ENCODE data around the gene ELOB.
A peak's percentile ranks its signal among the peaks of the same experiment; 100 is the strongest.

The ELOB gene

DNA sequence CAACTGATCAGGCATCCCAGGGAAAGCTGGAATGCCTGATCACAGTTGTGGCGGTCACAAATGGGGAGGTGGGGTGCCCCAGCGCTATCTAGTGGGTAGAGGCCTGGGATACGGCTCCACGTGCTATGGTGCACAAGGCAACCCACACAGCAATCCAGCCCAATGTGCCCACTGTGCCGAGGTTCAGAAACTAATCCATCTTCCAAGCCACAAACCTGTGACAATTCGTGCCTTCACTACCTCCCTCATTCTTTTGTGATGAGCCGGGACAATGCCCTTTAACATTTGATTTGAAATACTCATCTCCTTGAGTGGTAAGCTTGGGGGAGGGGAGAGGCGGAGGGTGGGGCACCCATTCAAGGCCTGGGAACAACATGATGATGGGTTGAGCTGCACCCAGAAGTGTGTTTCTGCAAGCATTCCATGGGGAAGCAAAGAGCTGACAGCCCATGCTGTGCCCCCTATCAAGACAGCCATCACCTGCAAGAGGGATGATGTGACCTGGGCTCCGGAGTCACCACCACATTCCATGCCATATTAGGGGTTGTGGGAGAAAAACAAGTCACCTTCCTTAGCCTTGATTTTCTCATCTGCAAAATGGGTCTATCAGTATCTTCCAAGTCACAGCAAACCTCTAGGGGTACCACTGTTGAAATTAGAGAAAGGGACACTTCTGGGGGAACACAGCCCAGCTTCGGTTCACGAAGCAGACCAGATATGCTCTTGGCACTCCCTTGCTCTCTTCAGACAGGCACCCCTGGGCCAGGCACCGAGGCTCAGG, 3.7 kb downstream of the ELOB start:
- no peak overlapping the region for H3K27ac ChIP-seq
- peaks cover 74% of the 10 kb centered on the region for H3K36me3 ChIP-seq
- no peaks in the 10 kb centered on the region for H3K9me3 ChIP-seq (ENCODE audit: severe bottlenecking)
- H3K4me3 ChIP-seq (ENCODE audit: low read depth, low read length): no peak overlapping the region
- no peak for DNase-seq
- TF ChIP-seq, protein P1, sequence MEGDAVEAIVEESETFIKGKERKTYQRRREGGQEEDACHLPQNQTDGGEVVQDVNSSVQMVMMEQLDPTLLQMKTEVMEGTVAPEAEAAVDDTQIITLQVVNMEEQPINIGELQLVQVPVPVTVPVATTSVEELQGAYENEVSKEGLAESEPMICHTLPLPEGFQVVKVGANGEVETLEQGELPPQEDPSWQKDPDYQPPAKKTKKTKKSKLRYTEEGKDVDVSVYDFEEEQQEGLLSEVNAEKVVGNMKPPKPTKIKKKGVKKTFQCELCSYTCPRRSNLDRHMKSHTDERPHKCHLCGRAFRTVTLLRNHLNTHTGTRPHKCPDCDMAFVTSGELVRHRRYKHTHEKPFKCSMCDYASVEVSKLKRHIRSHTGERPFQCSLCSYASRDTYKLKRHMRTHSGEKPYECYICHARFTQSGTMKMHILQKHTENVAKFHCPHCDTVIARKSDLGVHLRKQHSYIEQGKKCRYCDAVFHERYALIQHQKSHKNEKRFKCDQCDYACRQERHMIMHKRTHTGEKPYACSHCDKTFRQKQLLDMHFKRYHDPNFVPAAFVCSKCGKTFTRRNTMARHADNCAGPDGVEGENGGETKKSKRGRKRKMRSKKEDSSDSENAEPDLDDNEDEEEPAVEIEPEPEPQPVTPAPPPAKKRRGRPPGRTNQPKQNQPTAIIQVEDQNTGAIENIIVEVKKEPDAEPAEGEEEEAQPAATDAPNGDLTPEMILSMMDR (IDR thresholded peaks at IDR 0.05; ENCODE audit: low read depth, low read length): no peak
- no peaks in the 10 kb centered on the region for H3K27me3 ChIP-seq (ENCODE audit: insufficient read depth, low read depth, severe bottlenecking)

- no peaks in the 10 kb centered on the region for H3K27me3 ChIP-seq (ENCODE audit: insufficient read depth, low read depth, severe bottlenecking)
- no peak overlapping the region for H3K4me3 ChIP-seq (ENCODE audit: low read depth, low read length)
- DNase-seq: no peak
- H3K9me3 ChIP-seq (ENCODE audit: severe bottlenecking): no peaks in the 10 kb centered on the region
- H3K27ac ChIP-seq: no peak overlapping the region
- TF ChIP-seq, protein P1 (IDR thresholded peaks at IDR 0.05; ENCODE audit: low read depth, low read length): no peak
- H3K36me3 ChIP-seq: peaks cover 87% of the 10 kb centered on the region
Observed at GRCh38 chr16:2771496-2772402, 5.3 kb downstream of the ELOB start.

GRCh38 chr16:2770057-2770951, 6.8 kb downstream of the ELOB start:
- no peaks in the 10 kb centered on the region for H3K27me3 ChIP-seq (ENCODE audit: insufficient read depth, low read depth, severe bottlenecking)
- TF ChIP-seq, protein P1 (IDR thresholded peaks at IDR 0.05; ENCODE audit: low read depth, low read length): peak; percentile 38; the same call in 1 of the 2 replicates
- no peak overlapping the region for H3K27ac ChIP-seq
- H3K4me3 ChIP-seq (ENCODE audit: low read depth, low read length): no peak overlapping the region
- peaks cover 95% of the 10 kb centered on the region for H3K36me3 ChIP-seq
- H3K9me3 ChIP-seq (ENCODE audit: severe bottlenecking): no peaks in the 10 kb centered on the region
- DNase-seq: peak; percentile 43

DNA sequence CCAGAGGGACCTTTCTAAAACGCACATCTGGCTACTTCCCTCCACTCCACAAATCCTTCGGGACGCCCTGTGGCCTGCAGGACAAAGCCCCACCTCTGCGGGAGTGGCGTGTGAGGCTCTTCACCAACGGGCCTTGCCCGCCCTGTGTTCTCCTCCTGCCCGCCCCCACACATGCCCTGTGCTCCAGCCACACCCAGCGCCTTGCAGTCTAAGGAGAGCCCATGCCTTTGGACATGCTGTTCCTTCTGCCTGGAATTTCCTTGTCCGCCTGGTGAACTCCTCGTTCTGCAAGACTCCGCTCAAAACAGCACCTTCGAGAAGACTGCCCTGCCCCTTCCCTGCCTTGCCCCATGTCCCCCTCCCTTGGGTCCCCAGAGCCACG, 7.4 kb downstream of the ELOB start:
- Histone ChIP-seq H3K27me3 (ENCODE audit: insufficient read depth, low read depth, severe bottlenecking) (no peaks in the 10 kb centered on the region), H3K27ac (no peak overlapping the region), H3K9me3 (ENCODE audit: severe bottlenecking) (no peaks in the 10 kb centered on the region), H3K4me3 (ENCODE audit: low read depth, low read length) (no peak overlapping the region), H3K36me3 (peaks cover 95% of the 10 kb centered on the region)
- DNase-seq: peak; percentile 5
- TF ChIP-seq, protein P1 (IDR thresholded peaks at IDR 0.05; ENCODE audit: low read depth, low read length): no peak

DNA sequence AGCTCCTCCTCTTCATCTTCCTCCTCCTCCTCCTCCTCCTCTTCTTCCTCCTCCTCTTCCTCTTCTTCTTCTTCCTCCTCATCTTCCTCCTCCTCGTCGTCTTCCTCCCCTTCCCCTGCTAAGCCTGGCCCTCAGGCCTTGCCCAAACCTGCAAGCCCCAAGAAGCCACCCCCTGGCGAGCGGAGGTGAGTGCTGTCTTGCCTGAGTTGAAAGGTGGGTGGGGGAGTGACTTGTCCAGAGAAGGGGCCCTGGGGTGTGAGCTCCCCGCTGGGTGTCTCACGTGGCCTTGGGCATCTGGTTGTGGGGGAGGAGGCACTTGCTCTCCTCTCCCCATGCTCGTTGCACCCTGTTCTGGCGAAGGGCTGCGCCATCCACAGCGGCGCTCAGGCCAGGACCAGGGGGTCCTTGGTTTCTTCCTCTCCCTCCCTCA, 8.0 kb downstream of the ELOB start:
- no peak for DNase-seq
- H3K27me3 ChIP-seq (ENCODE audit: insufficient read depth, low read depth, severe bottlenecking): no peaks in the 10 kb centered on the region
- no peak overlapping the region for H3K4me3 ChIP-seq (ENCODE audit: low read depth, low read length)
- peaks cover 95% of the 10 kb centered on the region for H3K36me3 ChIP-seq
- TF ChIP-seq, protein P1 (IDR thresholded peaks at IDR 0.05; ENCODE audit: low read depth, low read length): no peak
- H3K9me3 ChIP-seq (ENCODE audit: severe bottlenecking): no peaks in the 10 kb centered on the region
- no peak overlapping the region for H3K27ac ChIP-seq
